ENCODE measurements around the gene PRICKLE4.
"Not testable (repeated sequence)": the region's sequence is repeated elsewhere in the genome, so short reads cannot be mapped to it uniquely, and the experiment has no call there.

The PRICKLE4 gene

GRCh38 chr6:41801380-41801779 lies 20.8 kb downstream of the PRICKLE4 start:
- DNase-seq = peak in 2 of 3 donors; percentile 20 to 27

- no peak for DNase-seq
These were observed 25.5 kb downstream of the PRICKLE4 start for GRCh38 chr6:41805830-41806774.

- DNase-seq = no peak
These were observed 30.5 kb downstream of the PRICKLE4 start for GRCh38 chr6:41811095-41811494.

- DNase-seq = not testable (repeated sequence)
These were observed 31.4 kb downstream of the PRICKLE4 start for GRCh38 chr6:41811946-41812345.

- no peak for DNase-seq
These were observed 32.9 kb downstream of the PRICKLE4 start for GRCh38 chr6:41813469-41813868.

- no peak for DNase-seq
These were observed 33.4 kb downstream of the PRICKLE4 start for GRCh38 chr6:41813956-41814355.

GRCh38 chr6:41814629-41815028 lies 34.0 kb downstream of the PRICKLE4 start:
- DNase-seq = no peak

- no peak for DNase-seq
These were observed 35.0 kb downstream of the PRICKLE4 start for GRCh38 chr6:41815587-41815986.

- peak; percentile 26 to 57 (median 52) for DNase-seq
These were observed 37.9 kb downstream of the PRICKLE4 start for GRCh38 chr6:41818271-41819054.

GRCh38 chr6:41821266-41821665 lies 40.7 kb downstream of the PRICKLE4 start:
- DNase-seq = peak; percentile 58 to 60 (median 58)

GRCh38 chr6:41822021-41822420 lies 41.4 kb downstream of the PRICKLE4 start:
- no peak for DNase-seq

- no peak for DNase-seq
These were observed 42.6 kb downstream of the PRICKLE4 start for GRCh38 chr6:41823178-41823577.

GRCh38 chr6:41824571-41825569 lies 44.3 kb downstream of the PRICKLE4 start:
- peak; percentile 71 to 82 (median 81) for DNase-seq

GRCh38 chr6:41826343-41827022 lies 45.9 kb downstream of the PRICKLE4 start:
- DNase-seq = no peak

GRCh38 chr6:41832263-41832662 lies 51.7 kb downstream of the PRICKLE4 start:
- no peak for DNase-seq

GRCh38 chr6:41836022-41836659 lies 55.6 kb downstream of the PRICKLE4 start:
- no peak for DNase-seq

GRCh38 chr6:41836660-41837052 lies 56.1 kb downstream of the PRICKLE4 start:
- no peak for DNase-seq

Data from suppressor macrophage treated with lipopolysaccharide for 1 hour (primary cell).